Measurements from ENCODE around the gene YIPF6. TPM values are rescaled to one million over a fixed set of nuclear protein-coding genes. Genes with fewer than 3 reads are reported as not detected.
A peak's percentile ranks its signal among the peaks of the same experiment; 100 is the strongest.

Gene YIPF6
- total and polyA plus RNA-seq, 2 donors (not counting 3 experiments of a cell fraction or from before 2014, with no cell fraction given) = 17.1 to 29.6 TPM

GRCh38 chrX:68454476-68455150 is 44.2 kb upstream of the YIPF6 start:
- intact Hi-C loops (cut with micrococcal nuclease) (no loop called here), dilution Hi-C loops (cut with MboI; ENCODE audit: extremely low pct_ligation_motif_present, low sequenced_read_pairs) (no loop called here)
- POLR2A ChIA-PET = no interaction called here
- CTCF ChIA-PET = interaction anchor here (0.7 kb wide), 1 partner anchor 258 kb away, joined by 4 read pairs; no protein-coding TSS in a partner anchor
- H3K4me2 ChIP-seq (ENCODE audit: insufficient read depth, low read length) = no peak overlapping the region
- FAIRE-seq (no peak), DNase-seq (ENCODE audit: low read depth, low spot score) (peak; percentile 15)
- no peak overlapping the region for H3K4me3 ChIP-seq (replicated peaks in 1 of 3; ENCODE audit: insufficient read depth in 1 of 3, low read depth in 1 of 3, low read length in 3 of 3)
- no TSS peak for BruUV-seq (replicated peaks)
- H4K20me1 ChIP-seq (replicated peaks; ENCODE audit: control insufficient read depth, extremely low read depth, insufficient read depth, low read length) = no peaks in the 10 kb centered on the region
- H3K4me1 ChIP-seq (ENCODE audit: control insufficient read depth, extremely low read depth, insufficient read depth, low read length) = no peaks in the 10 kb centered on the region
- H3K27ac ChIP-seq (ENCODE audit: insufficient read depth, low read depth, low read length) = no peak overlapping the region
- H2AFZ ChIP-seq (ENCODE audit: low read depth, low read length) = no peak overlapping the region
- H3K9me1 ChIP-seq (replicated peaks; ENCODE audit: control insufficient read depth, extremely low read depth, insufficient read depth, low read length) = no peaks in the 10 kb centered on the region
- H3K79me2 ChIP-seq (ENCODE audit: control insufficient read depth, insufficient read depth, low read length) = no peaks in the 10 kb centered on the region
- H3K9me3 ChIP-seq (replicated peaks; ENCODE audit: control insufficient read depth, insufficient read depth, low read length) = no peaks in the 10 kb centered on the region
- TF ChIP-seq, protein P1, sequence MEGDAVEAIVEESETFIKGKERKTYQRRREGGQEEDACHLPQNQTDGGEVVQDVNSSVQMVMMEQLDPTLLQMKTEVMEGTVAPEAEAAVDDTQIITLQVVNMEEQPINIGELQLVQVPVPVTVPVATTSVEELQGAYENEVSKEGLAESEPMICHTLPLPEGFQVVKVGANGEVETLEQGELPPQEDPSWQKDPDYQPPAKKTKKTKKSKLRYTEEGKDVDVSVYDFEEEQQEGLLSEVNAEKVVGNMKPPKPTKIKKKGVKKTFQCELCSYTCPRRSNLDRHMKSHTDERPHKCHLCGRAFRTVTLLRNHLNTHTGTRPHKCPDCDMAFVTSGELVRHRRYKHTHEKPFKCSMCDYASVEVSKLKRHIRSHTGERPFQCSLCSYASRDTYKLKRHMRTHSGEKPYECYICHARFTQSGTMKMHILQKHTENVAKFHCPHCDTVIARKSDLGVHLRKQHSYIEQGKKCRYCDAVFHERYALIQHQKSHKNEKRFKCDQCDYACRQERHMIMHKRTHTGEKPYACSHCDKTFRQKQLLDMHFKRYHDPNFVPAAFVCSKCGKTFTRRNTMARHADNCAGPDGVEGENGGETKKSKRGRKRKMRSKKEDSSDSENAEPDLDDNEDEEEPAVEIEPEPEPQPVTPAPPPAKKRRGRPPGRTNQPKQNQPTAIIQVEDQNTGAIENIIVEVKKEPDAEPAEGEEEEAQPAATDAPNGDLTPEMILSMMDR (IDR thresholded peaks at IDR 0.05; ENCODE audit: extremely low read depth in 1 of 2, insufficient read depth in 1 of 2, low read depth in 1 of 2, low read length in 2 of 2) = no peak
- no peak for TF ChIP-seq GATA2 (IDR thresholded peaks at IDR 0.05; ENCODE audit: insufficient read depth, insufficient read length, low read depth, low read length)
- no peak for TF ChIP-seq MYC (IDR thresholded peaks at IDR 0.05; ENCODE audit: low read depth, low read length)
- TF ChIP-seq FOS (IDR thresholded peaks at IDR 0.05; ENCODE audit: borderline replicate concordance, insufficient read depth, low read length) = no peak
- TF ChIP-seq POLR2AphosphoS5 (IDR thresholded peaks at IDR 0.05; ENCODE audit: insufficient read depth, low read depth, low read length) = no peak
- no peak for TF ChIP-seq EZH2 (IDR thresholded peaks at IDR 0.05; ENCODE audit: borderline replicate concordance, low read depth, low read length, severe bottlenecking)
- TF ChIP-seq POLR2A (IDR thresholded peaks at IDR 0.05; ENCODE audit: low read depth, low read length) = no peak
- no peak for TF ChIP-seq JUN (IDR thresholded peaks at IDR 0.05; ENCODE audit: borderline replicate concordance, insufficient read depth, insufficient read length, low read depth)
- no peak for TF ChIP-seq MAX (IDR thresholded peaks at IDR 0.05; ENCODE audit: insufficient read depth, insufficient read length)
- H3K27me3 ChIP-seq (ENCODE audit: control insufficient read depth in 2 of 2, insufficient read depth in 2 of 2, low read length in 2 of 2) = no peaks in the 10 kb centered on the region
- no peak overlapping the region for H3K9ac ChIP-seq (replicated peaks; ENCODE audit: extremely low read depth, insufficient read depth, low read length)
- no peaks in the 10 kb centered on the region for H3K36me3 ChIP-seq (ENCODE audit: control insufficient read depth in 2 of 2, extremely low read depth in 1 of 2, insufficient read depth in 2 of 2, low read length in 2 of 2)
